MM.1S (cell line): ENCODE measurements around the gene ST8SIA2.

Source experiments
- EZH2 ChIP-seq: fragments of 300-600 bp; sonication (generic); optimal IDR thresholded peaks from 2 replicates; pipeline ENCODE3; 2017; ENCODE audit warnings: low read depth, mild to moderate bottlenecking, antibody characterized with exemption, low read length, mixed read lengths
- TF ChIP-seq, protein P1 (sequence below): fragments of 300-600 bp; sonication (generic); IDR thresholded peaks from 2 replicates; pipeline ENCODE4 v1.5.1; 2016; ENCODE audit warnings: antibody characterized with exemption, low read length, mixed read lengths

GRCh38 chr15:92375057-92375456 is 18.6 kb upstream of the ST8SIA2 start:
- TF ChIP-seq, protein P1, sequence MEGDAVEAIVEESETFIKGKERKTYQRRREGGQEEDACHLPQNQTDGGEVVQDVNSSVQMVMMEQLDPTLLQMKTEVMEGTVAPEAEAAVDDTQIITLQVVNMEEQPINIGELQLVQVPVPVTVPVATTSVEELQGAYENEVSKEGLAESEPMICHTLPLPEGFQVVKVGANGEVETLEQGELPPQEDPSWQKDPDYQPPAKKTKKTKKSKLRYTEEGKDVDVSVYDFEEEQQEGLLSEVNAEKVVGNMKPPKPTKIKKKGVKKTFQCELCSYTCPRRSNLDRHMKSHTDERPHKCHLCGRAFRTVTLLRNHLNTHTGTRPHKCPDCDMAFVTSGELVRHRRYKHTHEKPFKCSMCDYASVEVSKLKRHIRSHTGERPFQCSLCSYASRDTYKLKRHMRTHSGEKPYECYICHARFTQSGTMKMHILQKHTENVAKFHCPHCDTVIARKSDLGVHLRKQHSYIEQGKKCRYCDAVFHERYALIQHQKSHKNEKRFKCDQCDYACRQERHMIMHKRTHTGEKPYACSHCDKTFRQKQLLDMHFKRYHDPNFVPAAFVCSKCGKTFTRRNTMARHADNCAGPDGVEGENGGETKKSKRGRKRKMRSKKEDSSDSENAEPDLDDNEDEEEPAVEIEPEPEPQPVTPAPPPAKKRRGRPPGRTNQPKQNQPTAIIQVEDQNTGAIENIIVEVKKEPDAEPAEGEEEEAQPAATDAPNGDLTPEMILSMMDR: no peak
- no peak for TF ChIP-seq EZH2
